HG02798 (cell line): ENCODE measurements around the gene ABCA2.
A peak's percentile ranks its signal among the peaks of the same experiment; 100 is the strongest.

ENCODE experiments used
- ATAC-seq: cut with Tn5 transposase; IDR thresholded peaks from one replicate; pipeline ENCODE4 v1.9.1; 2021; ENCODE audit warnings: mild to moderate bottlenecking; ENCODE audit not compliant: unreplicated experiment, poor library complexity

The ABCA2 gene

GRCh38 chr9:137002646-137003041 is 25.4 kb downstream of the ABCA2 start:
- no peak for ATAC-seq

DNA sequence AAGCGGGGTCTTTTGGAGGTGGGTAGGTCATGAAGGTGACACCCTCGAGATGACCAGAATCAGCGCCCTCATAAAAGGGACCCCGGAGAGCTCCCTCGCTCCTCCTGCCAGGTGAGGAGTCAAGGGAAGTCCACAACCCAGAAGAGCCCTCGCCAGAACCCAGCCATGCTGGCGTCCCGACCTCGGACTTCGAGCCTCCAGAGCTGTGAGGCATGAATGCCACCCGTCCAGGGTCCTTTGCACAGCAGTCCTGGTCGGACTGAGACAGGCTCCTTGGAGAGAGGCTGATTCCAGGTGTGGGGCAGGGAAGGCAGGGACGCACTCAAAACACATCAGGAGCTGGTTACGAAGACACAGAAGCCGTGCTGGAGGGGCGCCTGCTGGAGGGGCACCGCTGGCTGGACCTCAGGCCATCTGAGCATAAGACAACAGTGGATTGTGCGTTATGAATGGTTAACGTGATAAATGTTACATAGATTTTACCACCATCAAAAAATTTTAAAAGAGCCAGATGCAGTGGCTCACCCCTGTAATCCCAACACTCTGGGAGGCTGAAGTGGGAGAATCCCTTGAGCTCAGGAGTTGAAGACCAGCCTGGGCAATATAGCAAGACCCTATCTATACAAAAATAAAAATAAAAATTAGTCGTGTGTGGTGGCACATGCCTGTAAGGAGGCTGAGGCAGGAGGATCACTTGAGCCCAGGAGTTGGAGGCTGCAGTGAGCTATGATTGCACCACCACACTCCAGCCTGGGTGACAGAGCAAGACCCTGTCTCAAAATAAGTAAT is 26.0 kb downstream of the ABCA2 start:
- no peak for ATAC-seq

GRCh38 chr9:137000177-137000930 is 27.7 kb downstream of the ABCA2 start:
- ATAC-seq = peak; percentile 81

GRCh38 chr9:136997830-136998234 is 30.2 kb downstream of the ABCA2 start:
- no peak for ATAC-seq

DNA sequence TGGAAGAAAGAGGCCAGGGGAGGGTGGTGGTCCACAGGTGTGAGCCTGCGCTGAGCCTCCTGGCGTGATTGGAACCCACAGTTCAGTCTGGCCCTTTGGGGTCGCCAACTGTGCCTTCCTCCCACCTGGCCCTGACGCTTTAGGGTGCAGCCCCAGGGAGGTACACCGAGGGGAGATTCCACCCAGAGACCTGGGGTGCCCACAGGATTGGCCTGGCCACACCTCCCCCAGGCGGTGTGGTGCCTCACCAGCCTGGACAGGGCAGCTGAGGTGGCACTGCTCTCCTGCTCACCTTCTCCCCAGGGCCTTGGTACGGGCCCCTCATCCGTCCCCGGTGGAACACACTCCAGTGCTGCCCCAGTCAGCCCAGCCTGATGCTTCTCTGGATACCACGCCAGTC is 30.7 kb downstream of the ABCA2 start:
- ATAC-seq = no peak

GRCh38 chr9:136996361-136997292 is 31.4 kb downstream of the ABCA2 start, which contains the start of gene CLIC3:
CLIC3 (minus strand) TSS chr9:136996568; CDS start chr9:136996543, 25 bp downstream.
- no peak for ATAC-seq

DNA sequence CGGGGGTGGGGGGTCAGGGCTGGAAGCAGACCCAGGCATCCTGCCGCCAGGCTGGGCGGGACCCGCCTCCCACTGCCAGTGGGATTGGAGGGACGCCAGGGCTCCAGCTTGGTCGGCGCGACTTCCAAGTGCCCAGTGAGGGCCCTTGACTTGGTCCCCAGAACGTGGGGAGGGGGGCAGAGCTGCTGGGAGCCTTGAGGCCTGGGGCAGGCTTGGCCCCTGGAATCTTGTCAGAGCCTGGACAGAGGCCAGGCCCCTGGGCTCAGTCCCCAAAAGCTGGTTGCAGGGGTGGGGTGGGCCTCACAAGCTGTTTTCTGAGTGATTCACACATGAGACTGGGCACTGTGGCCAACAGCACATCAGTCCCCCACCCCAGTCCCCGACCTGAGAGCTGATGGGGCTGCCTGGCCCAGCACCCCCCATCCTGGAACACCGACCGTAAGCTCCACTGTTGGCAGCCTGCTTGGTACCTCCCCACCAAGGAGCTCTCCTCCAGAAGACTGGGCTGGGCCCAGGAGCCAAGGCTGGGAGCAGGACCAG is 32.2 kb downstream of the ABCA2 start:
- no peak for ATAC-seq

GRCh38 chr9:136995362-136995761 is 32.7 kb downstream of the ABCA2 start:
- ATAC-seq = no peak

- ATAC-seq = no peak
Measured at GRCh38 chr9:136994888-136995230, 33.2 kb downstream of the ABCA2 start.

- no peak for ATAC-seq
Measured at GRCh38 chr9:136994180-136994887, 33.7 kb downstream of the ABCA2 start.

GRCh38 chr9:136992819-136993369 is 35.1 kb downstream of the ABCA2 start:
- no peak for ATAC-seq

DNA sequence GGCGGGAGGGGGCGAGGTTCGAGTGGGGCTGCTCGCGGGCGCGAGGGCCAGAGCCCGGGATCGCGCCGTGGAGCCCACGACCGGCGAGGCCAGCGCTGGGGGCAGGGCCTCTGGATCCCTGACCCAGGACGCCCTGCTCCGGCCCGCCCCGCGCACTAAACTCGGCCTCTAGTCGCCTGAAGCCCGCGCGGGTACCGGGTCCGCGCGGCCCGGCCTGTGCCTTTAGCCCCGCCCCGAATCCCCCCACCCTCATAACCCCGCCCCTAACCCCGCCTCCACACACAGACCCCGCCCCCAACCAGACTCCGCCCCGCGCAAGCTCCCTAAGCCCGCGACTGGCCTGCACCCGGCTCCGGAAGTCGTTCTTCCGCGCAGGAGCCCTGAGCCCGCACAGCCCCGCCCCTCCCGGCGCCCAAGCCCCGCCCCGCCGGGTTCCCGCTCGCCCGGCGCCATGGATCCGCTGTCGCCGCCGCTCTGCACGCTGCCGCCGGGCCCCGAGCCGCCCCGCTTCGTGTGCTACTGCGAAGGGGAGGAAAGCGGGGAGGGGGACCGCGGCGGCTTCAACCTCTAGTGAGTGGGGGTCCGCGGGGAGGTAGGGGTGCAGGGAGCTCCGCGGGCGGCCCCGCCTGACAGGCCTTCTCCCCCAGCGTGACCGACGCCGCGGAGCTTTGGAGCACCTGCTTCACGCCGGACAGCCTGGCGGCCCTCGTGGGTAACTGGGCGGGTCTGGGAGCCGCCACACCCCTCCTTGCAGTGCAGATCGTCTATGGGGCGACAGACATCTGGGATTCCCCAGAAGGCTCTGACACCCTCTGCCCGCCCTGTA is 35.8 kb downstream of the ABCA2 start, which contains the start of gene PAXX:
PAXX (plus strand) TSS at position 430 of the 826 bp plus-strand sequence; CDS start at position 452, 22 bp downstream.
- peak; percentile 89 for ATAC-seq

DNA sequence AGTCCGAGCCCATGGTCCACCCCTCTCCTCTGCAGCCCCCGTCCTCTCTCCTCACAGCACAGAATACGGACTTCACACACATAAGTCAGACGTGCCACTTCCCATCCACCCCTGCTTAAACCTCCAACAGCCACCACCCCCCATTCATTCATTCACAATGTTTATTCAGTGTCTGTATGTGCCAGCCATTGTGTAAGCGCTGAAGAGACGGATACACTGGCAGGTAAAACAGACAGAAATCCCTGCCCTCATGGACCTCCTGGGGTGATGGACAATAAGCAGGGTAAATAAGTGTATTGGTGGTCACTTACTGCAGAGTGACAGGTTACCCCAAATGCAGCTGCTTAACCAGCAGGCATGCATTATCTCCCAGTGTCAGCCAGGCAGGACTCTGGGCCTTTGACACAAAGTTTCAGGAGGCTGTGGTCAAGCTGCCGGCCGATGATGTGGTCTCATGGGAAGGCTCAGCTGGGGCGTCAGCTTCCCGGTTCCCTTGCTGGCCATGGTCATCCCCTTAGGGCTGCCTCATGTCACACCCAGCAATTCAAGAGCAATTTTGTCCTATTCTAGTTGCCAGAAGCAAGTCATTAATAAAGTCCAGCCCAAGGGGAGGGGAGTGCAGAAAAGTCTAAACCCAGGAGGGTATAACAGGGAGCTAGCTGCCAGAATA is 37.7 kb downstream of the ABCA2 start:
- ATAC-seq = no peak

- ATAC-seq = no peak
Measured at GRCh38 chr9:136988872-136989271, 39.2 kb downstream of the ABCA2 start.

DNA sequence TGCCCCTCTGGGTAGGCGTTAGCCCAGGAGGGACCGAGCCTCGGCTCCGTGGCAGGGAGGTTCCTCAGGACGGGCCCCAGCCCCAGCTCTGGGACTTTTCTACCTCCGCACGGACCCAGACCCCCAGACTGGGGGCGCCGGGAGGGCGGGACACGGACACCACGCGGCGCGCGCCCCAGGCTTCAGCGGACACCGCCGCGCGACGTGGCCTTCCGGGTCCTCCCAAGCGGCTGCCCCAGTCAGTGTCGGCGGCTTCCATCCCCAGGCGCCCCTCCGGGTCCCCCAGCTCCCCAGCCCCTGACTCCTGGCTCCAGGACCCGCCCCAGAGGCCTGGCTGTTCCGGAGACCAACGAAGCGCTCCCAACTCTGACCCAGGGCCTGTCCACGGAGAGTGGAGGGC is 42.2 kb downstream of the ABCA2 start:
- no peak for ATAC-seq

- ATAC-seq = no peak
Measured at GRCh38 chr9:136985027-136985602, 42.9 kb downstream of the ABCA2 start.

GRCh38 chr9:136984464-136985026 is 43.5 kb downstream of the ABCA2 start:
- ATAC-seq = no peak
